Activated CD8-positive, alpha-beta memory T cell treated with anti-CD3 and anti-CD28 coated beads for 4 hours (primary cell): ENCODE results near the gene ZNF749.

Source experiments
- DNase-seq, 2 donors: peaks; one replicate each; pipeline ENCODE4 v3.0.0-alpha.2; 2020; ENCODE audit warnings: low read depth in 2 of 2

The ZNF749 gene

GRCh38 chr19:57435062-57435978, at the start of gene ZNF749:
ZNF749 (plus strand) TSS chr19:57435325; CDS start chr19:57435579, 254 bp downstream.
- DNase-seq: peak; percentile 93 to 97

GRCh38 chr19:57389194-57389729, 45.9 kb upstream of the ZNF749 start:
- no peak for DNase-seq

- DNase-seq: peak; percentile 98
These were observed 45.2 kb upstream of the ZNF749 start, which contains the start of gene ZNF548 for GRCh38 chr19:57389730-57390598. ZNF548 (plus strand) TSS chr19:57389854; CDS start chr19:57390100, 246 bp downstream.

GRCh38 chr19:57395710-57396109, 39.4 kb upstream of the ZNF749 start:
- DNase-seq: no peak

- DNase-seq: no peak
These were observed 36.3 kb upstream of the ZNF749 start for GRCh38 chr19:57398868-57399267.

GRCh38 chr19:57403737-57404563, 31.2 kb upstream of the ZNF749 start:
- DNase-seq: no peak

GRCh38 chr19:57406516-57407123, 28.5 kb upstream of the ZNF749 start:
- peak; percentile 40 to 44 for DNase-seq

GRCh38 chr19:57410877-57411671, 24.1 kb upstream of the ZNF749 start, which contains the start of gene ZNF17:
ZNF17 (plus strand) TSS chr19:57411161; CDS start chr19:57413616, 2,455 bp downstream.
- DNase-seq: peak; percentile 81 to 90

- DNase-seq: no peak
These were observed 15.7 kb upstream of the ZNF749 start for GRCh38 chr19:57419439-57419838.

GRCh38 chr19:57421037-57421436, 14.1 kb upstream of the ZNF749 start:
- no peak for DNase-seq

- no peak for DNase-seq
These were observed 601 bp upstream of the ZNF749 start for GRCh38 chr19:57434386-57435061.

GRCh38 chr19:57436417-57436816, 1.3 kb downstream of the ZNF749 start:
- DNase-seq: no peak

GRCh38 chr19:57437931-57438330, 2.8 kb downstream of the ZNF749 start:
- no peak for DNase-seq

GRCh38 chr19:57438925-57439324, 3.8 kb downstream of the ZNF749 start:
- no peak for DNase-seq

GRCh38 chr19:57441979-57442752, 7.0 kb downstream of the ZNF749 start:
- DNase-seq: no peak

GRCh38 chr19:57443121-57443696, 8.1 kb downstream of the ZNF749 start:
- no peak for DNase-seq

GRCh38 chr19:57452307-57452706, 17.2 kb downstream of the ZNF749 start:
- no peak for DNase-seq
